GM19395 (cell line): Measurements from ENCODE around the gene PTPN2.
"Not testable (repeated sequence)": the region's sequence is repeated elsewhere in the genome, so short reads cannot be mapped to it uniquely, and the experiment has no call there.

ENCODE experiments used
- ATAC-seq: cut with Tn5 transposase; IDR thresholded peaks from one replicate; pipeline ENCODE4 v1.9.1; 2021; ENCODE audit warnings: mild to moderate bottlenecking, moderate library complexity; ENCODE audit not compliant: unreplicated experiment

The PTPN2 gene

GRCh38 chr18:12776821-12777471 lies 107.1 kb downstream of the PTPN2 start:
- ATAC-seq: no peak

GRCh38 chr18:12776415-12776814 lies 107.6 kb downstream of the PTPN2 start:
- not testable (repeated sequence) for ATAC-seq

GRCh38 chr18:12774982-12775381 lies 109.1 kb downstream of the PTPN2 start:
- ATAC-seq: no peak

- ATAC-seq: no peak
These were observed 110.7 kb downstream of the PTPN2 start for GRCh38 chr18:12773369-12773768.

GRCh38 chr18:12772111-12772510 lies 111.9 kb downstream of the PTPN2 start:
- ATAC-seq: no peak

GRCh38 chr18:12770469-12771219 lies 113.4 kb downstream of the PTPN2 start:
- ATAC-seq: no peak

- no peak for ATAC-seq
These were observed 114.2 kb downstream of the PTPN2 start for GRCh38 chr18:12769644-12770440.

- no peak for ATAC-seq
These were observed 114.9 kb downstream of the PTPN2 start for GRCh38 chr18:12769136-12769535.

GRCh38 chr18:12768625-12769024 lies 115.4 kb downstream of the PTPN2 start:
- ATAC-seq: no peak

- no peak for ATAC-seq
These were observed 116.4 kb downstream of the PTPN2 start for GRCh38 chr18:12767580-12768155.

GRCh38 chr18:12766986-12767433 lies 117.0 kb downstream of the PTPN2 start:
- no peak for ATAC-seq

GRCh38 chr18:12765586-12765985 lies 118.5 kb downstream of the PTPN2 start:
- no peak for ATAC-seq

- no peak for ATAC-seq
These were observed 118.9 kb downstream of the PTPN2 start for GRCh38 chr18:12765126-12765525.

- ATAC-seq: not testable (repeated sequence)
These were observed 125.5 kb downstream of the PTPN2 start for GRCh38 chr18:12758566-12758965.

- ATAC-seq: not testable (repeated sequence)
These were observed 127.3 kb downstream of the PTPN2 start for GRCh38 chr18:12756619-12757239.

- not testable (repeated sequence) for ATAC-seq
These were observed 128.4 kb downstream of the PTPN2 start for GRCh38 chr18:12755606-12756005.

- no peak for ATAC-seq
These were observed 129.5 kb downstream of the PTPN2 start for GRCh38 chr18:12754511-12754910.

GRCh38 chr18:12751891-12752290 lies 132.1 kb downstream of the PTPN2 start:
- no peak for ATAC-seq

- no peak for ATAC-seq
These were observed 132.5 kb downstream of the PTPN2 start for GRCh38 chr18:12751503-12751884.

- no peak for ATAC-seq
These were observed 133.1 kb downstream of the PTPN2 start for GRCh38 chr18:12750715-12751502.
